GM19328 (cell line): ENCODE results near the gene ANKRD33.

Experiments used
- ATAC-seq: cut with Tn5 transposase; IDR thresholded peaks from one replicate; pipeline ENCODE4 v1.9.1; 2021; ENCODE audit warnings: mild to moderate bottlenecking, moderate library complexity; ENCODE audit not compliant: unreplicated experiment

ANKRD33 gene

GRCh38 chr12:51915003-51915625, 27.2 kb downstream of the ANKRD33 start:
- no peak for ATAC-seq

DNA sequence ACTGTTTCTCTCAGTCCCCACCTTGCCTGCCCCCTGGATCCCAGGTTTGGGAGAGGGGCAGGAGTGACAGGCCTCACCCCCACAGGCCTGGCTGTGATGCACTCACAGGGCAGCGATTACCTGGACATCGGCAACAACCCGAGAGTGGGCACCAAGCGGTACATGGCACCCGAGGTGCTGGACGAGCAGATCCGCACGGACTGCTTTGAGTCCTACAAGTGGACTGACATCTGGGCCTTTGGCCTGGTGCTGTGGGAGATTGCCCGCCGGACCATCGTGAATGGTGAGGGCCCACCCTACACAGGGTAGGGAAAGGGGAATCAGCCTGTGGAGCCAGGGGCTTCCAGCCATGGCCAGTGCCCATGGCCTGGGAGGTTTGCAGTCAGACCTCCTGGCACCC, 28.0 kb downstream of the ANKRD33 start:
- no peak for ATAC-seq

GRCh38 chr12:51917041-51917590, 29.2 kb downstream of the ANKRD33 start:
- ATAC-seq, result no peak

- no peak for ATAC-seq
These were observed 30.0 kb downstream of the ANKRD33 start for GRCh38 chr12:51917746-51918453.

- ATAC-seq, result no peak
These were observed 32.1 kb downstream of the ANKRD33 start for GRCh38 chr12:51920046-51920445.

DNA sequence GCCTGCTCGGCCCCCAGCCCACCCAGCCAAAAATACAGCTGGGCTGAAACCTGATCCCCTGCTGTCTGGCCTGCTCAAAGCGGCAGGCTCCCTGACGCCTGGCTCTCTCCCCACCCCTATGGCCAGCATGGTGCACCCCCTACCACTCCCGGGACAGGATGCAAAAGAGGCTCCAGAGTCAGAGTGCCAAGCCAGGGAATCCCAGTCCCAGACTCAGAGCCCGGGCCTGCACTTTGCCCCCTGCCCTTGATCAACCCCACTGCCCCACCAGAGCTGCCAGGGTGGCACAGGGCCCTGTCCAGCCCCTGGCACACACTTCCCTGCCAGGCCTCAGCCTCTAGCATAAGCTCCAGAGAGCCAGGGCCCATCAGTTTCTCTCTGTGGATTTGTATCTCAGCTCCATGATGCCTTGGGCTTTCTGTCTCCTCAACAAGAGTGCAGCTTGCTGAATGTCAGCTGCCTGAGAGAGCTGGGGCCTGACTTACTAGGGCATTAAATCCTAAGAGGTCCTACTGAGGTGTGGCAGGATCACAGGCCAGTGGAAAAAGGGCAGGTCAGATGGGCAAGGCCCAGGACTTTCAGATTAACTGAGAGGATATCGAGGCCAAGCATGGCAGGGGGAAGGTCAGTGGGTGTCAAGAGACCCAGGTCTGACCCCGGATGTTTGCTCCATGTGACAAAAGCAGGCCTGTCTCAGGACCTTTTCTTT, 33.3 kb downstream of the ANKRD33 start:
- no peak for ATAC-seq

DNA sequence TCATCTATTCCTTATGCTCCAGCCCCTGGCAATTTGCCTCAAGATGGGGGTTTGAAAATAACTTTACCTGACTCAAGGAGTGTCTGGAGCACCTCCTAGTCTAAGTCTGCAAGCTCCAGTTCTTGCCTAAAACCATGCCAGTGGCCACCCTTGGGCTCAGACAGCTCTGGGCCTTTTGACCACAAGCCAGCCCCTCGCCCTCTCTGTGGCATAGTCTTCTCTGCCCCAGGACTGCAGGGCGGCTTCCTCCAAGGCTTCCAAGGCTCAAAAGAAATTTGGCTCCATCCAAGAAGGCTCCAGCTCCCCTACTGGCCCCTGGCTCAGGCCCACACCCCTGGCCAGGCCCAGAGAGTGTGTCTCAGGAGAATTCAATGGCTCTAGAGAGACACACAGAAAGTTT, 34.2 kb downstream of the ANKRD33 start:
- no peak for ATAC-seq

DNA sequence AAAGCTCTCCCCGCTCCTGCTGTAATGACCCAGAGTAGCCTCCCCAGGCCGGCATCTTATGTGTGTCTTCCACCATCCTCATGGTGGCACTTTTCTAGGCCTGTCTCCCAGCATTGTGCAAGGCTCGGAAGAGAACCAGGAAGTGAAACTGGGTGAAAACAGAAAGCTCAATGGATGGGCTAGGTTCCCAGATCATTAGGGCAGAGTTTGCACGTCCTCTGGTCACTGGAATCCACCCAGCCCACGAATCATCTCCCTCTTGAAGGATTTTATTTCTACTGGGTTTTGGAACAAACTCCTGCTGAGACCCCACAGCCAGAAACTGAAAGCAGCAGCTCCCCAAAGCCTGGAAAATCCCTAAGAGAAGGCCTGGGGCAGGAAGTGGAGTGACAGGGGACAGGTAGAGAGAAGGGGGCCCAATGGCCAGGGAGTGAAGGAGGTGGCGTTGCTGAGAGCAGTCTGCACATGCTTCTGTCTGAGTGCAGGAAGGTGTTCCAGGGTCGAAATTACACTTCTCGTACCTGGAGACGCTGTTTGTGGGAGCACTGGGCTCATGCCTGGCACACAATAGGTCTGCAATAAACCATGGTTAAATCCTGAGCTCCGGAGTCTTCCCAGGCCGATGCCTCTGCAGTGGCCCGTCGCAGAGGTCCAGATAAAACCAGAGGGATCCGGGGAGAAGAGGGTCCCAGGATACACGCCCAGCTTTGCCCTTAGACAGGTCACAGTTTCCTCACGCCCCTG, 35.0 kb downstream of the ANKRD33 start:
- ATAC-seq, result no peak

GRCh38 chr12:51923506-51924365, 35.8 kb downstream of the ANKRD33 start:
- no peak for ATAC-seq

DNA sequence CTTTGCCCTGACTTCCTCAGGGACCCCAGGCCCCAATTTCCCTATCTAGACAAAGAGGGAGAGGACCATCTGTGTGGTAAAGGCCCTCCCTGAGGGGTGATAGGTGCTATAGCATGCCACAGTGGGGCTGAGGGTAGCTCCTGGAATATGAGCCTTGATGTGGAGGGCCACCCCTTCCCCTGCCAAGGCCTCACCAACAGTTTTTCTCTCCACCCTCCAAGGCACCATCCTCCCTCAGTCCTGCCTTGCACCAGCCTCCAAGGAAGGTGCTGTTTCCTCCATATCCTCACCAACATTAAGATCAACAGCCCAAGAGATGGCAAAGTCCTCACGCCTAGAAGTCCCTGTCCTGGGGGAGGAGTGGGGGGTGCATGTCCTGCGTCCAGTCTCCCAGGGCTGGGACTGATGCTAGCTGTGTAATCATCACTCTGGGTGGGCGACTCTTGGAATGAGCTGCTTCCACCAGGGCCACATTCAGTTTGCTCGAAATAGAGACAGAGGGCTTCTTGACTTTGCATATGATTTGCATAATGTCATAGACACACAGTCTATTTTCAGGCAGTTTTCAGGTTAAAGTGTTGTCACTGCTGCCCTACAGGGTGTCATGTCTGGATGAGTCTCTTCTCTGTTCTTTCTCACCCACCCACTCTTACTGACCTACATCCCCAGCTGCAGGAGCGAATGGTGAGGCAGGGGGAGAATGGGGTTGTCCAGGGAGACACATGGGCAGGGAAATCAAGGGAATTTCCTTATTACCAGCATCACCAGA, 36.8 kb downstream of the ANKRD33 start:
- peak; percentile 55 for ATAC-seq

DNA sequence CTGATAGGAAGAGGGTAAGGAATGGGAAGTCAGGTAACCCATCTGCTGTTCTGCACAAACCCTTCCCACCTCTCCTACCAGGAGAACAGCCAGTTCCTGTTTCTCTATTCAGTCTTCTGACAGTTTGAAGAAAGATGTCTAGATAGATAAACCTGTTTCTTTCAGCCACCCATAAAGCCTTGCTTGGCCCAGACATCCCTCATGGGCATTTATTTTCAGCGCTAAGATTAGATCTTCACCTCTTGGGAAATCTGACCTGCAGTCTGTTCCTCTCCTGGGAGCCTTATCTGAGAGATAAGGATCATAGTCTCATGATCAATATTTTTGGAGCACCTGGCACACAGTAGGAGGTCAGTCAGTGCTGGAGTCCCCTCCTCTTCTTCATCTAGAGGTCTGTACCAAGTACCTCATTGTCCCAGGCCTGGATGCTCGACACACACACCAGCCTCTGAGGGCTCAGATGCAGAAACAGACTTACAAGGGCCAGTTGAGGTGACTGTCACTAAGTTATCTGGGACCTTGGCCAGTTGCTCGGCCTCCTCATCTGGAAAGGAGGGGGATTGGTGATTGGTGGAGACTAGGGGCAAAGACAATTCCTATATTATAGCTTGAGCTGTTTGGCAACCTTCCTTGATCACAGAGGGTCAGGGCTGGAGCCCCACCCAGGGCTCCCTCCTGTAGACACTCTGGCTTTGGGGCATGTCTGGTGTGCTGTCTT, 37.6 kb downstream of the ANKRD33 start:
- no peak for ATAC-seq

- ATAC-seq, result no peak
These were observed 38.2 kb downstream of the ANKRD33 start for GRCh38 chr12:51926064-51926632.

DNA sequence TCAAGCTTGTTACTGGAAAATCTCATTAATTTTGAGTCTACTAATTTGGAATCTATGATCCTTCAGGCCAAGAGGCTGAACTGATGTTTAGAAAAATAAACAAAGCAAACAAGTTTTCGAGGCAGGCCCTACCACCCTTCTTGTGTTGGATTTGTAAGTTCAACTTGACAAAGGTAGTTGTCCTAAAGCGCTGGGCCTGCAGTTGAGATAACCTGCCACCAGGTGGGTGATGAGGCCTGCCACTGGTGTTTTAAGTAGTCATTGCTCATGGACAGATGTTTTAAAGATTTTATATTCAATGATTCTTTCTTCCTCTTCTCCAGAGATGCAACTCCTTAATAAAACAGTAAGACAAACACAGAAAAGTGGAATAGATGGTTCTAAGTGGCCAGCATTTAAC, 38.8 kb downstream of the ANKRD33 start:
- ATAC-seq, result no peak

- no peak for ATAC-seq
These were observed 44.5 kb downstream of the ANKRD33 start for GRCh38 chr12:51932218-51933076.

GRCh38 chr12:51934080-51934479, 46.2 kb downstream of the ANKRD33 start:
- ATAC-seq, result no peak

DNA sequence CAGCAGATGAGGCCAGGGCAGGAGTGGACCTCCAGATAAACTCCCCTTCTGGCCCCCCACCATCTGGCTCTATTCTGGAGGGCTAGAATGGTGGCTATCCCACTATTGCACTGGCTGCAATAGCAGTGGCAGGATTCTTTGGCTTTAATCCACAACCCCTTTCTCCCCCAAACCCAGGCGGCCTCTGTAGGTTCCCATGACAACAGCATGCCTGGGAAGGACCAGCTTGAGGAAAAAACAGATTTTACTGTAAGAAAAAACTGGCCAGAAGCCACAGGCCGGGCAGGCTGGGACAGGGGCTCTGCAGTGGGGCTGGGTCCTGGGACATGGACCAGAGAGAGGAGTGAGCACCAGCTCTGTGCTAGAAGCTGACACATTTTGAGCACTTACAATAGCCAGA, 50.0 kb downstream of the ANKRD33 start:
- no peak for ATAC-seq

- no peak for ATAC-seq
These were observed 50.8 kb downstream of the ANKRD33 start for GRCh38 chr12:51938726-51939125.
